IMR-90 (cell line): ENCODE results near the gene SRGAP2C. TPM values are rescaled to one million over a fixed set of nuclear protein-coding genes. Genes with fewer than 3 reads are reported as not detected.
"Not testable (repeated sequence)": the region's sequence is repeated elsewhere in the genome, so short reads cannot be mapped to it uniquely, and the experiment has no call there.

ENCODE experiments used
- ATAC-seq: fragments of 200-7000 bp; cut with Tn5 transposase; 2 replicates; pipeline ENCODE4 v1.9.1; 2020; ENCODE audit warnings: low read depth, mild to moderate bottlenecking, moderate library complexity
- BruUV-seq: library from RNA; stranded (reverse); fragments of 400-500 nt; replicated peaks from 2 replicates; lab custom pipeline; 2021; lab: Mats Ljungman, UMichigan
- CTCF ChIA-PET: fragments of 300-600 bp; formaldehyde crosslinking; extraction: SDS; loops from one replicate; lab custom pipeline; 2021; ENCODE audit warnings: antibody characterized with exemption; lab: Yijun Ruan, JAX
- POLR2A ChIA-PET: fragments of 300-600 bp; sonication (Branson Sonifier 250); formaldehyde crosslinking; loops from one replicate; lab custom pipeline; 2022; ENCODE audit warnings: antibody characterized with exemption; ENCODE audit not compliant: unreplicated experiment; lab: Charles Lee
- DNase-seq: peaks from one replicate; pipeline ENCODE4 v3.0.0; 2013
- H2AFZ ChIP-seq: replicated peaks from 2 replicates; pipeline ENCODE3; 2013; ENCODE audit warnings: low read length, mild to moderate bottlenecking; ENCODE audit not compliant: poor library complexity
- H2AK5ac ChIP-seq: 2 replicates; pipeline ENCODE4 v1.6.1; 2013; ENCODE audit warnings: low read depth, low read length, inconsistent platforms
- H2AK9ac ChIP-seq: replicated peaks from 2 replicates; pipeline ENCODE3; 2013; ENCODE audit warnings: mild to moderate bottlenecking, low read depth, low read length, moderate library complexity; ENCODE audit not compliant: poor library complexity
- H2BK120ac ChIP-seq: 2 replicates; pipeline ENCODE4 v1.6.1; 2013; ENCODE audit warnings: low read depth, low read length, inconsistent platforms
- H2BK15ac ChIP-seq: 3 replicates; pipeline ENCODE4 v1.6.1; 2013; ENCODE audit warnings: low read depth, low read length, inconsistent platforms
- H2BK20ac ChIP-seq: 2 replicates; pipeline ENCODE4 v1.6.1; 2013; ENCODE audit warnings: low read depth, mild to moderate bottlenecking, inconsistent platforms, low read length, moderate library complexity
- H2BK5ac ChIP-seq: 2 replicates; pipeline ENCODE4 v1.6.1; 2013; ENCODE audit warnings: mild to moderate bottlenecking, low read depth, low read length, inconsistent platforms; ENCODE audit not compliant: poor library complexity, severe bottlenecking
- H3K14ac ChIP-seq: replicated peaks from 2 replicates; pipeline ENCODE4 v1.6.1; 2013; ENCODE audit warnings: low read depth, low read length, inconsistent platforms
- H3K18ac ChIP-seq: 2 replicates; pipeline ENCODE4 v1.6.1; 2013; ENCODE audit warnings: low read depth, low read length, control low read depth
- H3K23ac ChIP-seq: 2 replicates; pipeline ENCODE4 v1.6.1; 2013; ENCODE audit warnings: low read depth, low read length, inconsistent platforms
- H3K27ac ChIP-seq: 2 replicates; pipeline ENCODE4 v1.5.1; 2013; ENCODE audit warnings: mild to moderate bottlenecking, control low read depth, low read length; ENCODE audit not compliant: insufficient read depth
- H3K27me3 ChIP-seq: 2 replicates; pipeline ENCODE4 v1.6.1; 2013; ENCODE audit warnings: low read length; ENCODE audit not compliant: control insufficient read depth, insufficient read depth
- H3K36me3 ChIP-seq: 2 replicates; pipeline ENCODE4 v1.6.1; 2013; ENCODE audit warnings: low read length, mixed read lengths; ENCODE audit not compliant: control insufficient read depth, insufficient read depth
- H3K4ac ChIP-seq: 2 replicates; pipeline ENCODE4 v1.6.1; 2013; ENCODE audit warnings: low read depth, low read length, inconsistent platforms
- H3K4me1 ChIP-seq: 2 replicates; pipeline ENCODE4 v1.6.1; 2013; ENCODE audit warnings: low read length, mixed read lengths; ENCODE audit not compliant: control insufficient read depth, insufficient read depth
- H3K4me2 ChIP-seq: 2 replicates; pipeline ENCODE4 v1.6.1; 2013; ENCODE audit warnings: low read depth, mild to moderate bottlenecking, control low read depth, low read length, moderate library complexity
- H3K4me3 ChIP-seq: 2 replicates; pipeline ENCODE4 v1.5.1; 2013; ENCODE audit warnings: low read depth, mild to moderate bottlenecking, control low read depth, low read length, moderate library complexity; ENCODE audit not compliant: insufficient read depth
- H3K56ac ChIP-seq: 2 replicates; pipeline ENCODE4 v1.6.1; 2013; ENCODE audit warnings: low read length, inconsistent platforms; ENCODE audit not compliant: insufficient read depth; ENCODE audit errors: extremely low read depth
- H3K79me1 ChIP-seq, 2 experiments: 2 replicates each; pipeline ENCODE4 v1.6.1; 2013; ENCODE audit warnings: low read length in 2 of 2, inconsistent platforms in 1 of 2, low read depth in 1 of 2
- H3K9ac ChIP-seq: 2 replicates; pipeline ENCODE4 v1.6.1; 2013; ENCODE audit warnings: low read depth, low read length, control low read depth
- H3K9me1 ChIP-seq: 2 replicates; pipeline ENCODE4 v1.6.1; 2013; ENCODE audit warnings: low read length, inconsistent platforms; ENCODE audit not compliant: insufficient read depth
- H3K9me3 ChIP-seq: 2 replicates; pipeline ENCODE4 v1.6.1; 2013; ENCODE audit warnings: low read length; ENCODE audit not compliant: control insufficient read depth, insufficient read depth
- H4K20me1 ChIP-seq: 2 replicates; pipeline ENCODE4 v1.6.1; 2013; ENCODE audit warnings: low read length, inconsistent platforms; ENCODE audit not compliant: insufficient read depth
- H4K5ac ChIP-seq: 2 replicates; pipeline ENCODE4 v1.6.1; 2013; ENCODE audit warnings: mild to moderate bottlenecking, low read depth, low read length, control low read depth
- H4K8ac ChIP-seq, 2 experiments: 2 replicates each; pipeline ENCODE4 v1.6.1; 2013; ENCODE audit warnings: low read depth in 2 of 2, low read length in 2 of 2, control low read depth in 1 of 2, inconsistent platforms in 1 of 2
- H4K91ac ChIP-seq: 2 replicates; pipeline ENCODE4 v1.6.1; 2013; ENCODE audit warnings: low read depth, low read length, inconsistent platforms; ENCODE audit not compliant: insufficient read depth
- WGBS, 2 experiments: methylation state at CpG; one replicate each; pipeline versions ENCODE4 v1.1.5 to v1.1.7; 2013; ENCODE audit warnings: missing lambda C conversion rate in 2 of 2; ENCODE audit not compliant: insufficient read length in 1 of 2; ENCODE audit errors: extremely low coverage in 2 of 2; 5-methylcytosine and 5-hydroxymethylcytosine counted together
- dilution Hi-C: fragments of 300-500 bp; cut with HindIII; formaldehyde crosslinking; loops from one replicate; pipeline ENCODE4 v1.14.3; 2018; ENCODE audit warnings: low sequenced_read_pairs; ENCODE audit not compliant: unreplicated experiment
- in situ Hi-C: fragments of 300-500 bp; cut with MboI; formaldehyde crosslinking; loops from 3 replicates; pipeline ENCODE4 v1.14.3; 2019; ENCODE audit warnings: low sequenced_read_pairs, inconsistent platforms, mixed read lengths
- intact Hi-C: fragments of 100-400 bp; cut with micrococcal nuclease; formaldehyde crosslinking; loops from 2 replicates; pipeline ENCODE4 v1.10.0; 2022
- polyA plus RNA-seq, 3 experiments: library from polyadenylated mRNA; depleted of rRNA; stranded (reverse); fragments of >200 nt; gene quantifications; 2 replicates each; pipeline ENCODE4 v1.2.3, GENCODE V29; 2012; ENCODE audit warnings: low replicate concordance in 1 of 3
- total RNA-seq: library from RNA; depleted of rRNA; stranded (reverse); fragments of >200 nt; gene quantifications from 2 replicates; pipeline ENCODE4 v1.2.3, GENCODE V29; 2012

The SRGAP2C gene
- total and polyA plus RNA-seq, 2 of the 4 experiments (the other 2 are of a cell fraction), result 5.6 to 12.7 TPM

DNA sequence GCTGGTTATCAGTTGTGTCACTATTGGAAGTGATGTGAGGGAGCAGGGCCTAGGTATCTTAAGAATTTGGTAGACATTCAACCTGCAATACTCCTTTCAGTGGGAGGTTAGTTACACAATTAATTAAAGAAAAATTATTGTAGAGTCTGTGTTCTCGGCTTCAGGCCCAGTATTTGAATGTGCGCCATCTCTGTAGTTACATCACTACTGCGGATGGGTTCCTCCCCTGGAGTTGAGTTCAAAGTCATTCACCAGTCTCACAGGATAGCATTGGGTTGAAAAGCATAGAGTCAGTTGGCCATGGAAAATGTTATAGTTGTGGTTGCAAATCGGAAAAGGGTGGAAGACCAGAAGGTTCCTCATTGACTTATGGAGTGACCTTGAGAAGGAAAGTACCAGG, 111.8 kb downstream of the SRGAP2C start:
- H3K79me1 ChIP-seq, in situ Hi-C loops, BruUV-seq, H2BK120ac ChIP-seq, dilution Hi-C loops, H3K4ac ChIP-seq, H2BK20ac ChIP-seq, H3K9ac ChIP-seq, H2BK15ac ChIP-seq, H3K56ac ChIP-seq, H3K27me3 ChIP-seq, H3K4me3 ChIP-seq, H4K8ac ChIP-seq, H2AFZ ChIP-seq, DNase-seq, H4K5ac ChIP-seq, CTCF ChIA-PET, H2BK5ac ChIP-seq, H3K27ac ChIP-seq, H4K91ac ChIP-seq, ATAC-seq, H3K18ac ChIP-seq, H3K36me3 ChIP-seq, H3K23ac ChIP-seq, H3K14ac ChIP-seq, POLR2A ChIA-PET, H3K9me1 ChIP-seq, H2AK9ac ChIP-seq, H3K4me2 ChIP-seq, H2AK5ac ChIP-seq, H3K9me3 ChIP-seq, H3K4me1 ChIP-seq, H4K20me1 ChIP-seq, intact Hi-C loops: not testable (repeated sequence)
- no CpG with 5 or more reads among the region's 4 CpGs for WGBS, 2 experiments

DNA sequence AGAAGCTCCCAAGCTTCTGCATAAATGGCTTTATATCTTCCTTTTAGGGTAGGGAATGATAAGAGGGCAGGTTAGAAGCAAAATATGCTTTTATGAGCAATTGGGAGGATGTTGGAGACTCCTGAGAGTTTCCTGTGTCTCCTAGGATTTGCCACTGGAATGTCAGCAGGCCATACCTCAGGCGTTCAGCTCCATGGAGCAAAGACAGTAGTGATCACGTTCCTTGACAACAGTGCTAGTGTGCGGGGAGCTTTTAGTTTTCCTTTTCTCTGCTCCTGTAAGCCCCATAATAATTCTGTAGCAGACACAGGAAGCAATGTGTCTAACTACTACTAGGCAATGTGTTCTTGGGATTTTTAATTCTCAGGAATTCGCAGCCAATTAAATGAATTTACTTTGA, 113.8 kb downstream of the SRGAP2C start:
- dilution Hi-C loops, in situ Hi-C loops: not testable (repeated sequence)

More for the DNA sequence above, 113.8 kb downstream of the SRGAP2C start:
- H3K9me1 ChIP-seq, H2AK5ac ChIP-seq, H3K4me3 ChIP-seq, H4K5ac ChIP-seq, H3K56ac ChIP-seq, H3K27ac ChIP-seq, H4K20me1 ChIP-seq, H3K9ac ChIP-seq, H4K8ac ChIP-seq, H3K9me3 ChIP-seq, H3K23ac ChIP-seq, H2BK5ac ChIP-seq, CTCF ChIA-PET, H3K14ac ChIP-seq, DNase-seq, POLR2A ChIA-PET, H2AFZ ChIP-seq, H2BK120ac ChIP-seq, H2BK20ac ChIP-seq, BruUV-seq, H4K91ac ChIP-seq, intact Hi-C loops, H2BK15ac ChIP-seq, H3K4me1 ChIP-seq, H2AK9ac ChIP-seq, H3K27me3 ChIP-seq, H3K4me2 ChIP-seq, H3K4ac ChIP-seq, H3K36me3 ChIP-seq, H3K79me1 ChIP-seq, H3K18ac ChIP-seq: not testable (repeated sequence)
- ATAC-seq, result 0 out of 2 replicates have a peak, but pooled peaks have one; percentile 4
- WGBS, 2 experiments, result no CpG with 5 or more reads among the region's 4 CpGs
